Liver (tissue), 3 donors: ENCODE measurements around the gene IFIT3.

Experiments used
- GABPA ChIP-seq, 2 donors: IDR thresholded peaks in 1 of 2; conservative IDR thresholded peaks in 1 of 2; 2 replicates each; pipeline ENCODE4 v1.6.1; 2016; ENCODE audit warnings: antibody characterized with exemption in 2 of 2, mild to moderate bottlenecking in 1 of 2, moderate library complexity in 1 of 2
- HNF4G ChIP-seq: IDR thresholded peaks from 2 replicates; pipeline ENCODE4 v1.6.1; 2016; ENCODE audit warnings: antibody characterized with exemption
- JUND ChIP-seq, 2 donors: IDR thresholded peaks; 2 replicates each; pipeline ENCODE4 v1.6.1; 2016; ENCODE audit warnings: antibody characterized with exemption in 2 of 2
- NR2F2 ChIP-seq: IDR thresholded peaks from 2 replicates; pipeline ENCODE4 v1.6.1; 2016; ENCODE audit warnings: antibody characterized with exemption
- RAD21 ChIP-seq, 2 donors: IDR thresholded peaks; 2 replicates each; pipeline ENCODE4 v1.6.1; 2016; ENCODE audit warnings: antibody characterized with exemption in 2 of 2, mild to moderate bottlenecking in 2 of 2
- TF ChIP-seq, protein P1 (sequence below): IDR thresholded peaks from 2 replicates; pipeline ENCODE4 v1.6.1; 2016; ENCODE audit warnings: antibody characterized with exemption
- TF ChIP-seq, protein P2 (sequence below): fragments of 150-350 bp; IDR thresholded peaks from 2 replicates; pipeline ENCODE4 v1.5.1; 2017; ENCODE audit warnings: improper control_type of control experiment, low read depth, low read length; ENCODE audit not compliant: missing input control
- TF ChIP-seq, protein P3 (sequence below): IDR thresholded peaks from 2 replicates; pipeline ENCODE4 v1.6.1; 2016; ENCODE audit warnings: antibody characterized with exemption
- TF ChIP-seq, protein P4 (sequence below): IDR thresholded peaks from 2 replicates; pipeline ENCODE4 v1.6.1; 2016; ENCODE audit warnings: antibody characterized with exemption, mild to moderate bottlenecking
- donor health status: healthy.
- donor health status: healthy.

DNA sequence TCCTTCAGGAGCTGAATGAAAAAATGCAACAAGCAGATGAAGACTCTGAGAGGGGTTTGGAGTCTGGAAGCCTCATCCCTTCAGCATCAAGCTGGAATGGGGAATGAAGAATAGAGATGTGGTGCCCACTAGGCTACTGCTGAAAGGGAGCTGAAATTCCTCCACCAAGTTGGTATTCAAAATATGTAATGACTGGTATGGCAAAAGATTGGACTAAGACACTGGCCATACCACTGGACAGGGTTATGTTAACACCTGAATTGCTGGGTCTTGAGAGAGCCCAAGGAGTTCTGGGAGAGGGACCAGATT lies 20.6 kb upstream of the IFIT3 start:
- TF ChIP-seq, protein P1, sequence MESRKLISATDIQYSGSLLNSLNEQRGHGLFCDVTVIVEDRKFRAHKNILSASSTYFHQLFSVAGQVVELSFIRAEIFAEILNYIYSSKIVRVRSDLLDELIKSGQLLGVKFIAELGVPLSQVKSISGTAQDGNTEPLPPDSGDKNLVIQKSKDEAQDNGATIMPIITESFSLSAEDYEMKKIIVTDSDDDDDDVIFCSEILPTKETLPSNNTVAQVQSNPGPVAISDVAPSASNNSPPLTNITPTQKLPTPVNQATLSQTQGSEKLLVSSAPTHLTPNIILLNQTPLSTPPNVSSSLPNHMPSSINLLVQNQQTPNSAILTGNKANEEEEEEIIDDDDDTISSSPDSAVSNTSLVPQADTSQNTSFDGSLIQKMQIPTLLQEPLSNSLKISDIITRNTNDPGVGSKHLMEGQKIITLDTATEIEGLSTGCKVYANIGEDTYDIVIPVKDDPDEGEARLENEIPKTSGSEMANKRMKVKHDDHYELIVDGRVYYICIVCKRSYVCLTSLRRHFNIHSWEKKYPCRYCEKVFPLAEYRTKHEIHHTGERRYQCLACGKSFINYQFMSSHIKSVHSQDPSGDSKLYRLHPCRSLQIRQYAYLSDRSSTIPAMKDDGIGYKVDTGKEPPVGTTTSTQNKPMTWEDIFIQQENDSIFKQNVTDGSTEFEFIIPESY, result no peak
- TF ChIP-seq, protein P2, sequence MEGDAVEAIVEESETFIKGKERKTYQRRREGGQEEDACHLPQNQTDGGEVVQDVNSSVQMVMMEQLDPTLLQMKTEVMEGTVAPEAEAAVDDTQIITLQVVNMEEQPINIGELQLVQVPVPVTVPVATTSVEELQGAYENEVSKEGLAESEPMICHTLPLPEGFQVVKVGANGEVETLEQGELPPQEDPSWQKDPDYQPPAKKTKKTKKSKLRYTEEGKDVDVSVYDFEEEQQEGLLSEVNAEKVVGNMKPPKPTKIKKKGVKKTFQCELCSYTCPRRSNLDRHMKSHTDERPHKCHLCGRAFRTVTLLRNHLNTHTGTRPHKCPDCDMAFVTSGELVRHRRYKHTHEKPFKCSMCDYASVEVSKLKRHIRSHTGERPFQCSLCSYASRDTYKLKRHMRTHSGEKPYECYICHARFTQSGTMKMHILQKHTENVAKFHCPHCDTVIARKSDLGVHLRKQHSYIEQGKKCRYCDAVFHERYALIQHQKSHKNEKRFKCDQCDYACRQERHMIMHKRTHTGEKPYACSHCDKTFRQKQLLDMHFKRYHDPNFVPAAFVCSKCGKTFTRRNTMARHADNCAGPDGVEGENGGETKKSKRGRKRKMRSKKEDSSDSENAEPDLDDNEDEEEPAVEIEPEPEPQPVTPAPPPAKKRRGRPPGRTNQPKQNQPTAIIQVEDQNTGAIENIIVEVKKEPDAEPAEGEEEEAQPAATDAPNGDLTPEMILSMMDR, result no peak
- TF ChIP-seq JUND (IDR thresholded peaks at IDR 0.05) (no peak), HNF4G (no peak), RAD21 (IDR thresholded peaks at IDR 0.05) (no peak), GABPA (IDR thresholded peaks at IDR 0.05 in 1 of 2, conservative IDR thresholded peaks at IDR 0.05 in 1 of 2) (no peak), NR2F2 (no peak)
- TF ChIP-seq, protein P3, sequence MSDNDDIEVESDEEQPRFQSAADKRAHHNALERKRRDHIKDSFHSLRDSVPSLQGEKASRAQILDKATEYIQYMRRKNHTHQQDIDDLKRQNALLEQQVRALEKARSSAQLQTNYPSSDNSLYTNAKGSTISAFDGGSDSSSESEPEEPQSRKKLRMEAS, result no peak
- TF ChIP-seq, protein P4, sequence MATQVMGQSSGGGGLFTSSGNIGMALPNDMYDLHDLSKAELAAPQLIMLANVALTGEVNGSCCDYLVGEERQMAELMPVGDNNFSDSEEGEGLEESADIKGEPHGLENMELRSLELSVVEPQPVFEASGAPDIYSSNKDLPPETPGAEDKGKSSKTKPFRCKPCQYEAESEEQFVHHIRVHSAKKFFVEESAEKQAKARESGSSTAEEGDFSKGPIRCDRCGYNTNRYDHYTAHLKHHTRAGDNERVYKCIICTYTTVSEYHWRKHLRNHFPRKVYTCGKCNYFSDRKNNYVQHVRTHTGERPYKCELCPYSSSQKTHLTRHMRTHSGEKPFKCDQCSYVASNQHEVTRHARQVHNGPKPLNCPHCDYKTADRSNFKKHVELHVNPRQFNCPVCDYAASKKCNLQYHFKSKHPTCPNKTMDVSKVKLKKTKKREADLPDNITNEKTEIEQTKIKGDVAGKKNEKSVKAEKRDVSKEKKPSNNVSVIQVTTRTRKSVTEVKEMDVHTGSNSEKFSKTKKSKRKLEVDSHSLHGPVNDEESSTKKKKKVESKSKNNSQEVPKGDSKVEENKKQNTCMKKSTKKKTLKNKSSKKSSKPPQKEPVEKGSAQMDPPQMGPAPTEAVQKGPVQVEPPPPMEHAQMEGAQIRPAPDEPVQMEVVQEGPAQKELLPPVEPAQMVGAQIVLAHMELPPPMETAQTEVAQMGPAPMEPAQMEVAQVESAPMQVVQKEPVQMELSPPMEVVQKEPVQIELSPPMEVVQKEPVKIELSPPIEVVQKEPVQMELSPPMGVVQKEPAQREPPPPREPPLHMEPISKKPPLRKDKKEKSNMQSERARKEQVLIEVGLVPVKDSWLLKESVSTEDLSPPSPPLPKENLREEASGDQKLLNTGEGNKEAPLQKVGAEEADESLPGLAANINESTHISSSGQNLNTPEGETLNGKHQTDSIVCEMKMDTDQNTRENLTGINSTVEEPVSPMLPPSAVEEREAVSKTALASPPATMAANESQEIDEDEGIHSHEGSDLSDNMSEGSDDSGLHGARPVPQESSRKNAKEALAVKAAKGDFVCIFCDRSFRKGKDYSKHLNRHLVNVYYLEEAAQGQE, result no peak
